ENCODE measurements around the gene TTLL4. TPM values are rescaled to one million over a fixed set of nuclear protein-coding genes. Genes with fewer than 3 reads are reported as not detected.

The TTLL4 gene
- total RNA-seq, 2 experiments from 2014 or later = 38.2 to 68.0 TPM

DNA sequence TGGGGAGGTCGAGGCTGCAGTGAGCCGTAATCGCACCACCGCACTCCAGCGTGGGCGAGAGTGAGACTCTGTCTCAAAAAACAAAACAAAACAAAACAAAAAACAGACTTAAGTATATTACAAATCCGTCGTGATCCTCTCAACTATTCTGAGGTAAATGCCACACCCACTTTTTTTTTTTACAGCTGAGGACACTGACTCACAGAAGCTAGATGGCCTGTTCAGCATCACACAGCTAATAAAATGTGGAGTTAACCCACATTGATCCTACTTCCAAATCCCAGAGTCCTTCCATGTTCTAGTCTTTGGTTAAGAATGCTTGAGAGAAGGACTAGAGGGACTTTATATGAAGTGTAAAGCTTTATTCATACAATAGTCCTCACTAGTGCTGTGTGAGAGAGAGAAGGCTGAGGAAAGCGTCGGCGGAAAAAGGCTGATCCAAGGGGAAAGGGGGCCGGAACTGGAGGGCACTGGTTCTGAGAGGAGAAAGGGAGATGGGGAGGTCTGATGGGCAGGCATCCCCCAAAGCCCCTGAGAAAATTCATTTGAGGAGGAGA, 39.5 kb upstream of the TTLL4 start:
- DNase-seq (ENCODE audit: low spot score) = no peak

DNA sequence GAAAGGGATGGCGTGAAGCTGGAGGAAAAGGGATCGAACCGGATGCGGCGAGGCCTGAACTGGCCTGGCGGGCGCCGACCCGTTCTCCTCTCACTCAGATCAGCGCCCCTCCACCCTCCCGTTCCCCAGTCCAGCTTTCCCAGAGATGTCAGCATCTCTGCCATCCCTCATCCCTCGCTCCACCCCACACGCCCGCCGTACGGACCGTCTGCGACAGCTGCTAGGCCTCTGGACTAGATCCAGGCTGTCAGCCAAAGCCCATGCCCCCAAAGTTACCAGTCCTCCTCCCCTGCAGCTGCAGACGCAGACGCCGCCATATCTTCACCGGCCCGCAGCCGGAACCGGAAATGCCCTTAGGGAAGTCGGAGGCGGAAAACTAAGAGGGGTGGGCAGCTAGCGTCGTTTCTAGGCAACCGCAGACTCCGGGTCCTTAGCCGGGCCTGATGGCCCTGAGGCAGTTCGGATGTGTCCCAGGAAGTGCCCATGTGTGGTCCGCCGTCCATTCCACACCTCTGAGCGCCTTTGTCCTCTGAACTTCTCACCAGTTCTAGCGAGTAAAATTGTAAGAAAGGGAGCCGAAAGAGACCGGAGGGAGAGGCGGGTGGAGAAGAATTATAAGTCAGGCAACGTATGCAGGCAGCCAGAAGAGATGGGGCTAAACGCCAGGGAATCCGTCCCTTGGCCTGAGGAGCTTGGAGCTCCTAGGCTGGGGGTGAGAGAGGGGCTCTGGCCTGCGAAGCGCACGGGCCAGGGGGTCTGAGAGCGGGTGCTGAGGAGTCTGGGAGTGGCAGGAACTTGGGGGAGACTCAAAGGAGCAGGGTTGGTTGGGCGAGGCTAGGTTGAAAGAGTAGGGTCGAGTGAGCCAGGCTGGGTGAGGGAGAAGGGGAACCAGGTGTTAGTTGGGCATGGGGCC, 38.7 kb upstream of the TTLL4 start, which contains the start of the genes RNF25 and STK36:
TSS of gene RNF25 (minus strand) at position 349 of the 913 bp plus-strand sequence. CDS start at position 317, 32 bp downstream.
TSS of gene STK36 (plus strand) at position 433 of the 913 bp plus-strand sequence. CDS start 744 bp downstream, outside the sequence.
- Histone ChIP-seq H3K4me3 (ENCODE audit: low read depth, low read length, poor library complexity, severe bottlenecking) (peak within 1 kb of the TSS; percentile 80), H3K9me3 (ENCODE audit: low read length) (no peaks in the 10 kb centered on the region), H3K27ac (ENCODE audit: low read depth, low read length, poor library complexity, severe bottlenecking) (peak within 1 kb of the TSS; percentile 30), H3K79me2 (ENCODE audit: insufficient read depth, low read depth, low read length) (peaks cover 8% of the 10 kb centered on the region; the same call in 1 of the 2 replicates), H3K9me2 (ENCODE audit: insufficient read depth, low read length) (no peaks in the 10 kb centered on the region), H4K20me1 (ENCODE audit: insufficient read depth, low read length) (no peaks in the 10 kb centered on the region), H2AFZ (ENCODE audit: low read length) (peak within 1 kb of the TSS; percentile 92), H3K36me3 (ENCODE audit: insufficient read depth, low read length) (peaks cover 16% of the 10 kb centered on the region), H3K4me1 (ENCODE audit: insufficient read depth, low read length, poor library complexity, severe bottlenecking) (peaks cover 13% of the 10 kb centered on the region), H3K4me2 (ENCODE audit: low read length) (peak within 1 kb of the TSS; percentile 90)
- POLR2A ChIA-PET = interaction anchor here (0.6 to 4.6 kb wide), 11 partner anchors 12 to 930 kb away, joined by 3 to 55 read pairs (median 4); partner anchors contain the start of genes BCS1L and ZNF142
- BruUV-seq (replicated peaks) = no TSS peak
- TF ChIP-seq, protein P1, sequence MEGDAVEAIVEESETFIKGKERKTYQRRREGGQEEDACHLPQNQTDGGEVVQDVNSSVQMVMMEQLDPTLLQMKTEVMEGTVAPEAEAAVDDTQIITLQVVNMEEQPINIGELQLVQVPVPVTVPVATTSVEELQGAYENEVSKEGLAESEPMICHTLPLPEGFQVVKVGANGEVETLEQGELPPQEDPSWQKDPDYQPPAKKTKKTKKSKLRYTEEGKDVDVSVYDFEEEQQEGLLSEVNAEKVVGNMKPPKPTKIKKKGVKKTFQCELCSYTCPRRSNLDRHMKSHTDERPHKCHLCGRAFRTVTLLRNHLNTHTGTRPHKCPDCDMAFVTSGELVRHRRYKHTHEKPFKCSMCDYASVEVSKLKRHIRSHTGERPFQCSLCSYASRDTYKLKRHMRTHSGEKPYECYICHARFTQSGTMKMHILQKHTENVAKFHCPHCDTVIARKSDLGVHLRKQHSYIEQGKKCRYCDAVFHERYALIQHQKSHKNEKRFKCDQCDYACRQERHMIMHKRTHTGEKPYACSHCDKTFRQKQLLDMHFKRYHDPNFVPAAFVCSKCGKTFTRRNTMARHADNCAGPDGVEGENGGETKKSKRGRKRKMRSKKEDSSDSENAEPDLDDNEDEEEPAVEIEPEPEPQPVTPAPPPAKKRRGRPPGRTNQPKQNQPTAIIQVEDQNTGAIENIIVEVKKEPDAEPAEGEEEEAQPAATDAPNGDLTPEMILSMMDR (conservative IDR thresholded peaks at IDR 0.05; ENCODE audit: low read length) = no peak
- TF ChIP-seq EZH2phosphoT487 (IDR thresholded peaks at IDR 0.05; ENCODE audit: borderline replicate concordance, low read depth, low read length) = no peak
- intact Hi-C loops (cut with micrococcal nuclease; ENCODE audit: unreplicated experiment) = loop anchor here (1.0 kb wide), 1 partner anchor 13 kb away; the partner anchor contains the start of genes BCS1L and ZNF142
- DNase-seq (ENCODE audit: low spot score) = peak; percentile 86
- CTCF ChIA-PET (ENCODE audit: unreplicated experiment) = interaction anchor here (0.6 to 2.7 kb wide), 4 partner anchors 12 to 34 kb away, joined by 3 to 16 read pairs (median 3); partner anchors contain the start of genes BCS1L and ZNF142

More for the DNA sequence above, 39.5 kb upstream of the TTLL4 start:
- Histone ChIP-seq H2AFZ (ENCODE audit: low read length) (peak overlapping the region; percentile 92; the same call in 1 of the 2 replicates), H3K4me1 (ENCODE audit: insufficient read depth, low read length, poor library complexity, severe bottlenecking) (peaks cover 13% of the 10 kb centered on the region), H3K9me2 (ENCODE audit: insufficient read depth, low read length) (no peaks in the 10 kb centered on the region), H3K79me2 (ENCODE audit: insufficient read depth, low read depth, low read length) (peaks cover 8% of the 10 kb centered on the region; the same call in 1 of the 2 replicates), H3K4me2 (ENCODE audit: low read length) (peak overlapping the region; percentile 90), H3K9me3 (ENCODE audit: low read length) (no peaks in the 10 kb centered on the region), H4K20me1 (ENCODE audit: insufficient read depth, low read length) (no peaks in the 10 kb centered on the region), H3K27ac (ENCODE audit: low read depth, low read length, poor library complexity, severe bottlenecking) (peak overlapping the region; percentile 30), H3K4me3 (ENCODE audit: low read depth, low read length, poor library complexity, severe bottlenecking) (peak overlapping the region; percentile 80), H3K36me3 (ENCODE audit: insufficient read depth, low read length) (peaks cover 22% of the 10 kb centered on the region)
- ChIA-PET POLR2A (interaction anchor here (0.6 to 4.6 kb wide), 8 partner anchors 12 to 930 kb away, joined by 3 to 55 read pairs (median 4); partner anchors contain the start of genes BCS1L and ZNF142), CTCF (ENCODE audit: unreplicated experiment) (interaction anchor here (1.0 to 2.7 kb wide), 3 partner anchors 11 to 16 kb away, joined by 3 to 16 read pairs (median 3); partner anchors contain the start of genes BCS1L and ZNF142)
- TF ChIP-seq, protein P1 (conservative IDR thresholded peaks at IDR 0.05; ENCODE audit: low read length) = no peak
- TF ChIP-seq EZH2phosphoT487 (IDR thresholded peaks at IDR 0.05; ENCODE audit: borderline replicate concordance, low read depth, low read length) = no peak
- intact Hi-C loops (cut with micrococcal nuclease; ENCODE audit: unreplicated experiment) = loop anchor here (1.0 kb wide), 1 partner anchor 12 kb away; the partner anchor contains the start of genes BCS1L and ZNF142
- BruUV-seq (replicated peaks) = TSS peak; percentile 86

All from OCI-LY7 (cell line).